ENCODE data around the gene PTP4A2.

DNA sequence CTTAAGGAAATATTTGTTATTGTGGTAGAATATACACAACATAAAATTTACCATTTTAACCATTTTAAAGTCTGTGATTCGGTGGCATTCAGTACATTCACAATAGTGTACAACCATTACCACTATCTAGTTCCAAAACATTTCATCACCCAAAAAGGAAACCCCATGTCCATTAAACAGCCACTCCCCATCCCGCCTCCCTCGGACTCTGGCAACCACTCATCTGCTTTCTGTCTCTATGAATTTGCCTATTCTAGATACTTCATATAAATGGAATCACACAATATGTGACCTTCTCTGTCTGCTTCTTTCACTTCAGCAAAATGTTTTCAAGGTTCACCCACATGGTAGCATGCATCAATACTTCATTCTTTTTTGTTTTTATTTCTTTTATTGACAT is 51.3 kb downstream of the PTP4A2 start:
- TF ChIP-seq, protein P1, sequence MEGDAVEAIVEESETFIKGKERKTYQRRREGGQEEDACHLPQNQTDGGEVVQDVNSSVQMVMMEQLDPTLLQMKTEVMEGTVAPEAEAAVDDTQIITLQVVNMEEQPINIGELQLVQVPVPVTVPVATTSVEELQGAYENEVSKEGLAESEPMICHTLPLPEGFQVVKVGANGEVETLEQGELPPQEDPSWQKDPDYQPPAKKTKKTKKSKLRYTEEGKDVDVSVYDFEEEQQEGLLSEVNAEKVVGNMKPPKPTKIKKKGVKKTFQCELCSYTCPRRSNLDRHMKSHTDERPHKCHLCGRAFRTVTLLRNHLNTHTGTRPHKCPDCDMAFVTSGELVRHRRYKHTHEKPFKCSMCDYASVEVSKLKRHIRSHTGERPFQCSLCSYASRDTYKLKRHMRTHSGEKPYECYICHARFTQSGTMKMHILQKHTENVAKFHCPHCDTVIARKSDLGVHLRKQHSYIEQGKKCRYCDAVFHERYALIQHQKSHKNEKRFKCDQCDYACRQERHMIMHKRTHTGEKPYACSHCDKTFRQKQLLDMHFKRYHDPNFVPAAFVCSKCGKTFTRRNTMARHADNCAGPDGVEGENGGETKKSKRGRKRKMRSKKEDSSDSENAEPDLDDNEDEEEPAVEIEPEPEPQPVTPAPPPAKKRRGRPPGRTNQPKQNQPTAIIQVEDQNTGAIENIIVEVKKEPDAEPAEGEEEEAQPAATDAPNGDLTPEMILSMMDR (IDR thresholded peaks at IDR 0.05) = no peak
- TF ChIP-seq POLR2A (IDR thresholded peaks at IDR 0.05) (no peak), EP300 (IDR thresholded peaks at IDR 0.05) (no peak)
